SIG-M5 treated with dmso at 0.1 percent for 504 hours (cell line): ENCODE results near the gene L1CAM.

Source experiments
- DNase-seq: peaks from one replicate; lab custom pipeline; 2025; ENCODE audit not compliant: unreplicated experiment; lab: John Stamatoyannopoulos, UW

L1CAM gene

GRCh38 chrX:153885968-153886903 lies at the start of gene L1CAM:
TSS of gene L1CAM (minus strand) at chrX:153886173. CDS start at chrX:153875836, 10,337 bp downstream.
- no peak for DNase-seq

DNA sequence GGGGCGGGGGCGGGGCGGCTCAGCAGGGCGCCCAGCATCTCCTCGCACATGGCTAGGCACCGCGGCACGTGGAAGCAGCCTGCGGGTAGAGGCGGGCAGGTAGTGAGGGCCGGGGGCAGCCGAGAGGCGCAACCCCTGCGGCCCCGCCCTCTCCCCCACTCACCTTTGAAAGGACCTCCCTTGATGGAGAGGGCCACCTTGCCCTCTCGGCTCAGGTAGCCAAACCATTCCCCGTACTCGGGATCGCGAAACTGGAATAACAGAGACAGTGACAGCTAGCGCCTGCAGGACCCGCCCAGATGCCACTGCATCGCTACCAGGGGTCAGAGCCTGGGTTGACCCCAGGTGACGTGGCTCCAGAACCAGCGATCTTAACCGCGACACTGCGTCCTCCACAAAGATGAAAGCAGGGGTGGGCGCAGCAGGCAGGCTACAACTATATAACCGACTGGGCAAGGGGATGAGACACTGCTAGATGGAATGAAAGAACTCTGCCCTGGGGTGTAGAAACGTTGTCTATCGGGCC lies 49.4 kb upstream of the L1CAM start:
- no peak for DNase-seq

DNA sequence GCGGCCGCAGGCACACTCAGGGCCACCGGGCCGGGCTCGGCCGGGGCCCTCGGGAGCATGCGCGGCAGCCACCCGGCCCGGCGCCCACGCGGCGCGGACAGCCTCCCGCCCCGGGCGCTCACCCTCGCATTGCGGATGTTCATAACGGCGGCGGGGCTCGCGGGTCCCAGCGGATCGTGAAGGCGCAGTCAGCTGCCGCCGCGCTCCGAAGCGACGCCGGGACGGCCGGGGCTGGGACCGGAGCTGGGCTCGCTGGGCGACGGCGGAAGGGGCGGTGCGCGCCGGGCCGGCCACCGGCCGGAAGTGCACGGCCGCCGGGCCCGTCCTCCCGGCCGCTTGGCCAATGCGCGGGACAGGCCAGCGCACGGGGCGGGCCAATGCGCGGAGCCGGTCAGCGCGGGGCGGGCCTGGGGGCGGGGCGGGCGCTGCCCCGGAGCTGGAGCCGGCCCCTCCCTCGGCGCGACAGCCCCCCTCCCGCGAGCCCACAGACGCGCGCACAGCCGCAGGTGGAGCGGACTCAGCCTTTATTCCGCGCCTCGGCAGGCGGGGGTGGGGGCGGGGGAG lies 48.9 kb upstream of the L1CAM start, which contains the start of gene NAA10:
NAA10 (minus strand) TSS at position 276 of the 564 bp plus-strand sequence; CDS start at position 143, 133 bp downstream.
- peak; percentile 60 for DNase-seq

GRCh38 chrX:153934148-153934761 lies 48.3 kb upstream of the L1CAM start:
- DNase-seq: no peak

GRCh38 chrX:153933748-153934147 lies 47.8 kb upstream of the L1CAM start:
- no peak for DNase-seq

DNA sequence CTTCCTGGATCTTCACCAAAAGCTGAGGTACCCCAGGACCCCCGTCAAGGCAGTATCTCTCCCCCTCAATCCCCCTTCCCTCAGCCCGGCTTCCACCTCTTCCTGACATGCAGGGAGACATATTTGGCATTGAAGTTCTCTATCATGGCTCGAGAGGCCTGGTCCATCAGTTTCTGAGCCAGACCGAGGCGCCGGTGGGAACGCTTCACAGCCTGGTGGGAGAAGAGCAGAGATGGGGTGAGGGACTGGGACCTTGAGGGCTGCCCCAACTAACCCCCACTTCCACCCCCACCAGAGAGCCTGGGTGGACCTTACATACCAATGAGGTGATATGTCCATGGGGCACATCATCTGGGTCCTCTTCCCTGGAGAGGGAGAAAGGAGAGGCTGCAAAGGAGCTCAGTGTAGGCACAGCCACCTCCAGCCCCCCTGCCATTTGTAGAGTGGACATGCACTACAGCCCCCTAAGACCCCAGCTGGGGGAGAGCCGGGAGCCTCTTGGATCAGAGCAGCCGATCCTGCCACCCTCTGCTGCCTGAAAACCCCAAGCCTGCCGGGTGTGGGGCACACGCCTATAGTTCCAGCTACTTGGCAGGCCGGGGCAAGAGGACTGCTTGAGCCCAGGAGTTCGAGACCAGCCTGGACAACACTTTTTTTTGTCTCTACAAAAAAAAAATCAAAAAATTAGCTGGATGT lies 46.4 kb upstream of the L1CAM start:
- no peak for DNase-seq

DNA sequence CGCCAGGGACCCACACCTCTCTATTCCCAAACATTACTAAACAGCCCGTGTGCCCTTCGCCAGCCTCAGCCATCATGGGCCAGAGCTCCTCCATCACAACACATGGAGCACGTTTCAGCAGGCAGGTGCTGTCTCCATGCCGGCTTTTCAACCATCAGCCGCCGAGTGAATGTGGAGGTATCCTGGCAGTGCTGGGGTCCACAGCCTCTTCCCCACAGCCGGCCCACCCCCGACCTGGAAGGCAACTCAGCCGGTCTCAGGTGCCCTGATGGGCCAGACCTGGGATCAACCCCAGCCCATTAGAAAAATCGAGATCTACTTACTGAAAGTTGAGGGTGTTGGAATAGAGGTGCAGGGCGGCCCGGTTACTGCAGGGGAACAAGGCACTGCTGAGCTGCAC lies 45.8 kb upstream of the L1CAM start:
- DNase-seq: no peak

DNA sequence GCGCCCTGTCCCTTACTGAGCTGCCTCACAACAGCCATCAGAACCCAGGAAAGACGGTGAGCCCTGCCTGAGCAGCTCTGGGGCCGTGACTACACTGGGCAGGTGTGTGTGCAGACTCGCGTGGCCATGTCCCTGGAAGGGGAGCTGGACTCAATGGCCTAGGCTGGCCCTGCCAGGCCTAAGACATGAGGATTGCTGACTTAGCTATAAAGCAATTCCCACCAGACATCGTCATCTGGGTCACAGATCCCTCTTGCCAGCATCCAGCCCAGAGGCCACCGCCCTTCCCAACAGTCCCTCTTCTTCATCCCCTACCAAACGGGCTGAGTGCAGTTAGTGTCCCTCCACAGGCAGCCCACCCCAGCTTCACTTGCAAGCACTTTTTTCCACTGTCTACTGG lies 45.2 kb upstream of the L1CAM start:
- DNase-seq: no peak

DNA sequence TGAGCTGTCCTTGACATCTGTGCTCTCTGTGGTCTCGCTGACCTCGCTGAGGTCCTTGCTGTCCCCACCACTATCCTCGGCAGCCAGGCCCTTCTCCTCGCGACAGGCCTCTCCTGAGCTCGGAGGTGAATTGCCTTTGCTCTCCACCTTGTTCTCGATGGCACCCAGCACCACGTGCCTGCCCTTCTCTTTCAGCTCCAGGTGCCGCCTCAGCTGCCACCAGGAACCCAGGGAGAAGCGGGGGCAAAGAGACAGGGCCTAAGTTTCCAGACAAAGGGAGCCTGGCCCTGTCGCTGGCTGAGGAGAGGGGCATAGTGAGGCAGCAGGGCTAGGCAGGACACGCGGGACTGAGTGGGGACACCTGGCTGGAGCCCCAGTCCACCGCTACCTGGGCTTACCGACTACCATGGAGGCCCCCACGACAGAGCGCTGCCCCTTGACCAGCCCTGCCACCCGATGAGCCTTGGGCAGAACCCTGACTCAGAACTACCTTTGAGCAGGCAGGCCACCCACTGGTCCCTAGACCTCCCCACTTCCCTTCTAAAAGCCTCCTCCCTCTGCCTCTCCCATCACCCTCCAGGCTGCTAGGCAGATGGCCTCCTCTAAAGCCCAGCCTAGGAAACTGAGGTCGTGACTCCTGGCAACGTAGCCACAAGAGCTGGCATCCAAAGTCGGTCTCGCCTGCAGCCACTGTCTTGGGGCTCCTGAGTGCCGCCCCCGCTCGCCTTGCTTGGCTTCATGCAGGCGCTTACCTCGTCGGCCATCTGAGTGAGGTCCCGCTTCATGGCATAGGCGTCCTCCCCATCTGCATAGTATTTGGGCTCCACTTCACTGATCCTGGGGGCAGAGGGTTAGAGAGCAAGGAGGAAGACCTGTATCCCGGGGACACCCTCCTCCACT lies 44.3 kb upstream of the L1CAM start:
- DNase-seq: no peak

- DNase-seq: no peak
Measured at GRCh38 chrX:153929576-153929975, 43.6 kb upstream of the L1CAM start.

- no peak for DNase-seq
Measured at GRCh38 chrX:153928846-153929245, 42.9 kb upstream of the L1CAM start.

DNA sequence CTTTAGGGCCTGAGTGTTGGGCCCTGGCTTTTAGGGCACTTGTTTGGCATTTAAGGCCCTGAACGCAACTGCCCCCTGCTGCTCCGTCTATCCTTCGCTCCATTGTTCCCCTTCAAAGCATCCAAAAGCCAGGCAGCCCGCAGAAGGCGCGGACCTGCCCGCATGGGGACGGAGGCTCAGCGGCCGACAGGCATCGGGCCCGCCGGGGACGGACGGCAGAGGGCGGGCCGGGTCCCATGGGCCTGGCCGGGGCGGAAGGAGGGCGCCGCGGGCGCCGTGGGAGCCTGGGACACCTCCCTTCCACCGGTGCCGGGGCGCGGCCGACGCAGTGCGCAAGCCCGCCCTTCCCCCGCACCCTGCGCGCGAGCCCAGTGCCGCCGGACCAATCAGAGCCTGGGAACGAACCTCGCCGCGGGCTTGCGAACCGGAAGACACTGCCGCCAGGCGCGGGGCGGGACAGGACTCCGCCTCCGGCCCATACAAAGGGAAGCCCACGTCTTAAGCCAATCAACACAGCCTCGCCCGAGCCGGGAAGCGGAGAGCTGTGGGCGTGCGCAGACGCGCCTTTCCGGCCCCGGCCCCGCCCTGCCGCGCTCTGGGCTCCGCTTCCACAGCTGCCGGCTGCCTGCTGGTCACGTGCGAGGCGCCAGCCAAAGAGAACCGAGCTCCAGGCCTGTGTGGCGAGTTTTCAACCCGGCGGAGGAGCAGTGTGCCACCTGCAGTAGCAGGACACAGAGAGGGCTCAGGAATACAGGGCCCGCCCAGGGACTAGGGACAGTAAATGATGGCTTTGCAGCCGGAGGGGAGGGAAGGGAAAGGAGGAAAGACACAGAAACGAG lies 42.2 kb upstream of the L1CAM start:
- peak; percentile 96 for DNase-seq

- DNase-seq: peak; percentile 54
Measured at GRCh38 chrX:153927672-153927921, 41.6 kb upstream of the L1CAM start.

GRCh38 chrX:153926858-153927671 lies 41.1 kb upstream of the L1CAM start:
- peak; percentile 93 for DNase-seq

GRCh38 chrX:153926552-153926857 lies 40.5 kb upstream of the L1CAM start:
- no peak for DNase-seq

DNA sequence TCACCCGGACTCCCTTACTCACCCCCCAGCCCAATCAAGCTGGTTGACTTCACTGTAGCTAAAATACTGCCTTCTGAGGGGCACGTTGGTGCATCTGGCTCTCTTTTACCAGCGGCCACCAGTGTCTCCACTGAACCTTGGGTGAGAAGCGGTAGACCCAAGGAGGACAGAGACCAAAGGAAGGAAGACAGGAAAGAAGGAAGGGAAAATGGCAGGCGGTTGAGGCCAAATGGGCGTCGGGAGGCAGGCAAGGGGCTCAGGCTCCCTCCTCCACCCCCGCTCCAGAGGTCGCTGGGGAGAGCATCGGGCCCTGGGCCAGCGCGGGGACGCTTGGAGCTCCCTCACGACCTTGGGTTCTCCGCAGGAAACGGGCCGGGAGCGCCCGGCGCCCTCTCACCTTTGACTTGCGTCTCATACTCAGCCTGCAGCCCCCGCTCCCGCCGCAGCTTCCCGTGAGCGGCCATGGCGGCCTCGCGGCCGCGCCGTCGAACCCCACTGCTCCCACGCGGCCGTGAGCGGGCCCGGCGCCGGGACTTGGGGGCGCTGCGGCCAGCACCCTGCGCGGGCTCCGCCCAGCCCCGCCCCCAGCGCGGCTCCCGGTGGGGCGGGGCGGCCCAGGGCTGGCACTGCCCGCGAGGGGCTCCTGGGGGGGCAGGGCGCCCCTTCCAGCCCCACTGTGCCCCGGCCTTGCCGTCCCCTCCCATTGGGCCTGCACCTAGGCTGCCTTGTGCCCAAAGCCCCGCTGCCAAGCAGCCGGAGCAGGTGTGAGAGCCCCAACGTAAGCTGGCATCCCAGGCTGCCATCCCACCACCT lies 40.0 kb upstream of the L1CAM start, which contains the start of gene ARHGAP4:
ARHGAP4 (minus strand) TSS at position 526 of the 813 bp plus-strand sequence; CDS start at position 464, 62 bp downstream.
- DNase-seq: no peak

DNA sequence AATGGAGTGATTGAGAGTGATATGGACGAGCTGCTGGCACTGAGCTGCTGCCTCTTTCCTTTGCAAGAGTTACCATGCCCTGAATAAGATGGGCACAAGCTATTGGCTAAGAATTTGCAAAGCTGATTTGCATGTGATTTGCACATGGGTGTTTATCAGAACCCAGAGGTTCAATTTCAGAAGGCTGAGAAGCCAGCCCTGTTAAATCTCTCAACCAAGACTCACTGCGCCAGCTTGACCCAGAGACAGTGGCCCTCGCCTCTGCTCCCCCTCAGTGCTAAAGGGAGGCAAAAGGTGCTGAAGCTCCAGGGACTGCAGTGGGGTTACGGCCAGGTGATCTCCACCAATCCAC lies 39.4 kb upstream of the L1CAM start:
- no peak for DNase-seq
